ENCODE measurements around the gene CDH8.

CDH8 gene

GRCh38 chr16:61681124-61681523 is 355.1 kb downstream of the CDH8 start:
- no peak overlapping the region for H3K4me3 ChIP-seq (ENCODE audit: insufficient read depth, low read depth, low read length)
- no peaks in the 10 kb centered on the region for H3K36me3 ChIP-seq (ENCODE audit: control insufficient read depth, insufficient read depth, low read length)
- no peaks in the 10 kb centered on the region for H3K27me3 ChIP-seq (ENCODE audit: control insufficient read depth, insufficient read depth, low read length, poor library complexity, severe bottlenecking)
- H3K27ac ChIP-seq (ENCODE audit: insufficient read depth, low read depth, low read length, poor library complexity, severe bottlenecking) = no peak overlapping the region
- WGBS, 2 experiments = 77 to 92% methylated on average over 1 of the region's 1 CpG
- H3K4me1 ChIP-seq (ENCODE audit: control insufficient read depth, insufficient read depth, low read length) = no peaks in the 10 kb centered on the region
- H3K9me3 ChIP-seq (ENCODE audit: control insufficient read depth, low read length) = no peaks in the 10 kb centered on the region

- Histone ChIP-seq H3K36me3 (ENCODE audit: control insufficient read depth, insufficient read depth, low read length) (no peaks in the 10 kb centered on the region), H3K27ac (ENCODE audit: insufficient read depth, low read depth, low read length, poor library complexity, severe bottlenecking) (no peak overlapping the region), H3K27me3 (ENCODE audit: control insufficient read depth, insufficient read depth, low read length, poor library complexity, severe bottlenecking) (no peaks in the 10 kb centered on the region), H3K9me3 (ENCODE audit: control insufficient read depth, low read length) (no peaks in the 10 kb centered on the region), H3K4me1 (ENCODE audit: control insufficient read depth, insufficient read depth, low read length) (no peaks in the 10 kb centered on the region), H3K4me3 (ENCODE audit: insufficient read depth, low read depth, low read length) (no peak overlapping the region)
- 86 to 87% methylated on average over 3 of the region's 3 CpGs for WGBS, 2 experiments
These were observed 358.1 kb downstream of the CDH8 start for GRCh38 chr16:61678182-61678581.

GRCh38 chr16:61677776-61678175 is 358.5 kb downstream of the CDH8 start:
- Histone ChIP-seq H3K27ac (ENCODE audit: insufficient read depth, low read depth, low read length, poor library complexity, severe bottlenecking) (no peak overlapping the region), H3K9me3 (ENCODE audit: control insufficient read depth, low read length) (no peaks in the 10 kb centered on the region), H3K4me3 (ENCODE audit: insufficient read depth, low read depth, low read length) (no peak overlapping the region), H3K4me1 (ENCODE audit: control insufficient read depth, insufficient read depth, low read length) (no peaks in the 10 kb centered on the region), H3K27me3 (ENCODE audit: control insufficient read depth, insufficient read depth, low read length, poor library complexity, severe bottlenecking) (no peaks in the 10 kb centered on the region), H3K36me3 (ENCODE audit: control insufficient read depth, insufficient read depth, low read length) (no peaks in the 10 kb centered on the region)
- 38 to 43% methylated on average over 5 of the region's 5 CpGs for WGBS, 2 experiments

GRCh38 chr16:61676740-61677139 is 359.5 kb downstream of the CDH8 start:
- WGBS, 2 experiments = 100% methylated on average over 2 of the region's 2 CpGs; no CpG with 5 or more reads in 1 of the 2 experiments
- H3K36me3 ChIP-seq (ENCODE audit: control insufficient read depth, insufficient read depth, low read length) = no peaks in the 10 kb centered on the region
- no peak overlapping the region for H3K4me3 ChIP-seq (ENCODE audit: insufficient read depth, low read depth, low read length)
- no peak overlapping the region for H3K27ac ChIP-seq (ENCODE audit: insufficient read depth, low read depth, low read length, poor library complexity, severe bottlenecking)
- no peaks in the 10 kb centered on the region for H3K27me3 ChIP-seq (ENCODE audit: control insufficient read depth, insufficient read depth, low read length, poor library complexity, severe bottlenecking)
- H3K9me3 ChIP-seq (ENCODE audit: control insufficient read depth, low read length) = no peaks in the 10 kb centered on the region
- H3K4me1 ChIP-seq (ENCODE audit: control insufficient read depth, insufficient read depth, low read length) = no peaks in the 10 kb centered on the region

- no peak overlapping the region for H3K4me3 ChIP-seq (ENCODE audit: insufficient read depth, low read depth, low read length)
- H3K27ac ChIP-seq (ENCODE audit: insufficient read depth, low read depth, low read length, poor library complexity, severe bottlenecking) = no peak overlapping the region
- no peaks in the 10 kb centered on the region for H3K9me3 ChIP-seq (ENCODE audit: control insufficient read depth, low read length)
- no peaks in the 10 kb centered on the region for H3K36me3 ChIP-seq (ENCODE audit: control insufficient read depth, insufficient read depth, low read length)
- WGBS, 2 experiments = 84 to 97% methylated on average over 3 of the region's 3 CpGs
- H3K27me3 ChIP-seq (ENCODE audit: control insufficient read depth, insufficient read depth, low read length, poor library complexity, severe bottlenecking) = no peaks in the 10 kb centered on the region
- no peaks in the 10 kb centered on the region for H3K4me1 ChIP-seq (ENCODE audit: control insufficient read depth, insufficient read depth, low read length)
These were observed 365.1 kb downstream of the CDH8 start for GRCh38 chr16:61671161-61671560.

- WGBS, 2 experiments = 90 to 97% methylated on average over 1 of the region's 1 CpG
- H3K36me3 ChIP-seq (ENCODE audit: control insufficient read depth, insufficient read depth, low read length) = no peaks in the 10 kb centered on the region
- no peak overlapping the region for H3K4me3 ChIP-seq (ENCODE audit: insufficient read depth, low read depth, low read length)
- H3K9me3 ChIP-seq (ENCODE audit: control insufficient read depth, low read length) = no peaks in the 10 kb centered on the region
- H3K27me3 ChIP-seq (ENCODE audit: control insufficient read depth, insufficient read depth, low read length, poor library complexity, severe bottlenecking) = no peaks in the 10 kb centered on the region
- no peak overlapping the region for H3K27ac ChIP-seq (ENCODE audit: insufficient read depth, low read depth, low read length, poor library complexity, severe bottlenecking)
- no peaks in the 10 kb centered on the region for H3K4me1 ChIP-seq (ENCODE audit: control insufficient read depth, insufficient read depth, low read length)
These were observed 370.7 kb downstream of the CDH8 start for GRCh38 chr16:61665512-61665911.

GRCh38 chr16:61659936-61660335 is 376.3 kb downstream of the CDH8 start:
- Histone ChIP-seq H3K27me3 (ENCODE audit: control insufficient read depth, insufficient read depth, low read length, poor library complexity, severe bottlenecking) (no peaks in the 10 kb centered on the region), H3K36me3 (ENCODE audit: control insufficient read depth, insufficient read depth, low read length) (no peaks in the 10 kb centered on the region), H3K4me1 (ENCODE audit: control insufficient read depth, insufficient read depth, low read length) (no peaks in the 10 kb centered on the region), H3K27ac (ENCODE audit: insufficient read depth, low read depth, low read length, poor library complexity, severe bottlenecking) (no peak overlapping the region), H3K9me3 (ENCODE audit: control insufficient read depth, low read length) (no peaks in the 10 kb centered on the region), H3K4me3 (ENCODE audit: insufficient read depth, low read depth, low read length) (no peak overlapping the region)

GRCh38 chr16:61654962-61655361 is 381.3 kb downstream of the CDH8 start:
- H3K4me3 ChIP-seq (ENCODE audit: insufficient read depth, low read depth, low read length) = no peak overlapping the region
- no peaks in the 10 kb centered on the region for H3K4me1 ChIP-seq (ENCODE audit: control insufficient read depth, insufficient read depth, low read length)
- H3K36me3 ChIP-seq (ENCODE audit: control insufficient read depth, insufficient read depth, low read length) = no peaks in the 10 kb centered on the region
- no peaks in the 10 kb centered on the region for H3K9me3 ChIP-seq (ENCODE audit: control insufficient read depth, low read length)
- no peak overlapping the region for H3K27ac ChIP-seq (ENCODE audit: insufficient read depth, low read depth, low read length, poor library complexity, severe bottlenecking)
- no peaks in the 10 kb centered on the region for H3K27me3 ChIP-seq (ENCODE audit: control insufficient read depth, insufficient read depth, low read length, poor library complexity, severe bottlenecking)
- WGBS, 2 experiments = 87 to 89% methylated on average over 4 of the region's 4 CpGs

- no peaks in the 10 kb centered on the region for H3K9me3 ChIP-seq (ENCODE audit: control insufficient read depth, low read length)
- H3K27ac ChIP-seq (ENCODE audit: insufficient read depth, low read depth, low read length, poor library complexity, severe bottlenecking) = no peak overlapping the region
- H3K36me3 ChIP-seq (ENCODE audit: control insufficient read depth, insufficient read depth, low read length) = no peaks in the 10 kb centered on the region
- WGBS, 2 experiments = 96% methylated on average over 7 of the region's 7 CpGs
- no peaks in the 10 kb centered on the region for H3K4me1 ChIP-seq (ENCODE audit: control insufficient read depth, insufficient read depth, low read length)
- H3K4me3 ChIP-seq (ENCODE audit: insufficient read depth, low read depth, low read length) = no peak overlapping the region
- H3K27me3 ChIP-seq (ENCODE audit: control insufficient read depth, insufficient read depth, low read length, poor library complexity, severe bottlenecking) = no peaks in the 10 kb centered on the region
These were observed 382.7 kb downstream of the CDH8 start for GRCh38 chr16:61653544-61653943.

- H3K4me1 ChIP-seq (ENCODE audit: control insufficient read depth, insufficient read depth, low read length) = no peaks in the 10 kb centered on the region
- no peak overlapping the region for H3K4me3 ChIP-seq (ENCODE audit: insufficient read depth, low read depth, low read length)
- no peaks in the 10 kb centered on the region for H3K9me3 ChIP-seq (ENCODE audit: control insufficient read depth, low read length)
- H3K27me3 ChIP-seq (ENCODE audit: control insufficient read depth, insufficient read depth, low read length, poor library complexity, severe bottlenecking) = no peaks in the 10 kb centered on the region
- no peaks in the 10 kb centered on the region for H3K36me3 ChIP-seq (ENCODE audit: control insufficient read depth, insufficient read depth, low read length)
- no peak overlapping the region for H3K27ac ChIP-seq (ENCODE audit: insufficient read depth, low read depth, low read length, poor library complexity, severe bottlenecking)
These were observed 390.7 kb downstream of the CDH8 start for GRCh38 chr16:61645561-61645960.

GRCh38 chr16:61644736-61645135 is 391.5 kb downstream of the CDH8 start:
- no peaks in the 10 kb centered on the region for H3K36me3 ChIP-seq (ENCODE audit: control insufficient read depth, insufficient read depth, low read length)
- no peak overlapping the region for H3K4me3 ChIP-seq (ENCODE audit: insufficient read depth, low read depth, low read length)
- no peaks in the 10 kb centered on the region for H3K9me3 ChIP-seq (ENCODE audit: control insufficient read depth, low read length)
- no peaks in the 10 kb centered on the region for H3K4me1 ChIP-seq (ENCODE audit: control insufficient read depth, insufficient read depth, low read length)
- no peak overlapping the region for H3K27ac ChIP-seq (ENCODE audit: insufficient read depth, low read depth, low read length, poor library complexity, severe bottlenecking)
- 94 to 100% methylated on average over 3 of the region's 3 CpGs for WGBS, 2 experiments
- H3K27me3 ChIP-seq (ENCODE audit: control insufficient read depth, insufficient read depth, low read length, poor library complexity, severe bottlenecking) = no peaks in the 10 kb centered on the region

Data from ectodermal cell (in vitro differentiated cells).